ENCODE data around the gene CTSZ.

GRCh38 chr20:59018817-59019216, 11.8 kb upstream of the CTSZ start:
- TF ChIP-seq CTCF (IDR thresholded peaks at IDR 0.05 in 4 of 5, conservative IDR thresholded peaks at IDR 0.05 in 1 of 5) (no peak), POLR2A (IDR thresholded peaks at IDR 0.05) (no peak)

Data from gastrocnemius medialis (tissue), 4 donors.